PC-3 (cell line): ENCODE measurements around the gene RBFOX2. TPM values are rescaled to one million over a fixed set of nuclear protein-coding genes. Genes with fewer than 3 reads are reported as not detected.

ENCODE experiments used
- ATAC-seq: fragments of 200-7000 bp; cut with Tn5 transposase; 2 replicates; pipeline ENCODE4 v1.9.1; 2020; ENCODE audit warnings: mild to moderate bottlenecking, moderate library complexity
- BruUV-seq: library from RNA; stranded (reverse); fragments of 400-500 nt; replicated peaks from 2 replicates; lab custom pipeline; 2021; lab: Mats Ljungman, UMichigan
- CTCF ChIA-PET: fragments of 300-600 bp; sonication (Branson Sonifier 250); formaldehyde crosslinking; loops from one replicate; lab custom pipeline; 2022; ENCODE audit warnings: antibody characterized with exemption; lab: Charles Lee
- POLR2A ChIA-PET: fragments of 300-600 bp; sonication (Branson Sonifier 250); formaldehyde crosslinking; loops from one replicate; lab custom pipeline; 2022; ENCODE audit warnings: antibody characterized with exemption; ENCODE audit not compliant: unreplicated experiment; lab: Charles Lee
- DNase-seq: peaks from one replicate; pipeline ENCODE4 v3.0.0-alpha.2; 2015
- H2AFZ ChIP-seq: fragments of 300-600 bp; sonication (generic); 2 replicates; pipeline ENCODE4 v1.6.0; 2016; ENCODE audit warnings: antibody characterized with exemption, low read length
- H3F3A ChIP-seq: fragments of 300-600 bp; sonication (generic); one replicate; pipeline ENCODE4 v1.6.0; 2017; ENCODE audit warnings: antibody characterized with exemption, low read length, control low read depth, mild to moderate bottlenecking; ENCODE audit not compliant: unreplicated experiment
- H3K27ac ChIP-seq: fragments of 300-600 bp; sonication (generic); 2 replicates; pipeline ENCODE4 v1.5.1; 2016; ENCODE audit warnings: mild to moderate bottlenecking, low read length
- H3K27me3 ChIP-seq: fragments of 300-600 bp; sonication (generic); 2 replicates; pipeline ENCODE4 v1.6.1; 2016; ENCODE audit warnings: low read length, mixed read lengths
- H3K36me3 ChIP-seq: fragments of 300-600 bp; sonication (generic); 2 replicates; pipeline ENCODE4 v1.6.1; 2016; ENCODE audit warnings: low read depth, mixed run types, low read length, mixed read lengths
- H3K4me1 ChIP-seq: fragments of 300-600 bp; sonication (generic); 2 replicates; pipeline ENCODE4 v1.5.1; 2016; ENCODE audit warnings: low read length; ENCODE audit not compliant: insufficient read depth
- H3K4me2 ChIP-seq: fragments of 300-600 bp; sonication (generic); 2 replicates; pipeline ENCODE4 v1.6.0; 2016; ENCODE audit warnings: low read length
- H3K4me3 ChIP-seq: fragments of 300-600 bp; sonication (generic); 2 replicates; pipeline ENCODE4 v1.5.1; 2016; ENCODE audit warnings: mild to moderate bottlenecking, low read length, mixed read lengths
- H3K79me2 ChIP-seq: fragments of 300-600 bp; sonication (generic); 2 replicates; pipeline ENCODE4 v1.6.1; 2017; ENCODE audit warnings: low read length, mixed read lengths
- H3K9ac ChIP-seq: fragments of 300-600 bp; sonication (generic); 2 replicates; pipeline ENCODE4 v1.6.0; 2016; ENCODE audit warnings: mild to moderate bottlenecking, low read length
- H3K9me2 ChIP-seq: fragments of 300-600 bp; sonication (generic); replicated peaks from 2 replicates; pipeline ENCODE4 v1.6.1; 2016; ENCODE audit warnings: mixed run types, low read length, mixed read lengths
- H3K9me3 ChIP-seq: fragments of 300-600 bp; sonication (generic); 2 replicates; pipeline ENCODE4 v1.6.1; 2016; ENCODE audit warnings: low read length, mixed read lengths
- H4K20me1 ChIP-seq: fragments of 300-600 bp; sonication (generic); 2 replicates; pipeline ENCODE4 v1.6.1; 2016; ENCODE audit warnings: low read length, mixed read lengths
- EZH2 ChIP-seq: fragments of 300-600 bp; sonication (generic); IDR thresholded peaks from one replicate; pipeline ENCODE4 v1.6.1; 2017; ENCODE audit warnings: antibody characterized with exemption, mild to moderate bottlenecking, low read length; ENCODE audit not compliant: unreplicated experiment
- EZH2phosphoT487 ChIP-seq: fragments of 300-600 bp; sonication (generic); IDR thresholded peaks from 2 replicates; pipeline ENCODE4 v1.6.1; 2018; ENCODE audit warnings: mild to moderate bottlenecking, antibody characterized with exemption, low read length, borderline replicate concordance
- intact Hi-C: fragments of 100-400 bp; cut with micrococcal nuclease; formaldehyde crosslinking; loops from 2 replicates; pipeline ENCODE4 v1.9.0; 2023
- total RNA-seq: library from RNA; depleted of rRNA; stranded (reverse); fragments of >200 nt; gene quantifications from 2 replicates; pipeline ENCODE4 v1.2.3, GENCODE V29; 2014
- TF ChIP-seq, protein P1 (sequence below): fragments of 300-600 bp; sonication (generic); conservative IDR thresholded peaks from 2 replicates; pipeline ENCODE4 v1.5.1; 2017; ENCODE audit warnings: antibody characterized with exemption, low read depth, mild to moderate bottlenecking, low read length

Gene RBFOX2
- total RNA-seq, 1 experiment from 2014 or later, result 75.1 TPM

- H3K9me3 ChIP-seq, result no peaks in the 10 kb centered on the region
- peak overlapping the region; percentile 75; the same call in 1 of the 2 replicates for H3K9ac ChIP-seq
- peak overlapping the region; percentile 70 for H3K4me2 ChIP-seq
- H3K27ac ChIP-seq, result peak overlapping the region; percentile 97
- H3K9me2 ChIP-seq, result no peaks in the 10 kb centered on the region
- H3K36me3 ChIP-seq, result no peaks in the 10 kb centered on the region
- ATAC-seq (no peak), DNase-seq (no peak)
- peaks cover 23% of the 10 kb centered on the region for H3K4me1 ChIP-seq
- CTCF ChIA-PET, result no interaction called here
- no peaks in the 10 kb centered on the region for H4K20me1 ChIP-seq
- TF ChIP-seq, protein P1, sequence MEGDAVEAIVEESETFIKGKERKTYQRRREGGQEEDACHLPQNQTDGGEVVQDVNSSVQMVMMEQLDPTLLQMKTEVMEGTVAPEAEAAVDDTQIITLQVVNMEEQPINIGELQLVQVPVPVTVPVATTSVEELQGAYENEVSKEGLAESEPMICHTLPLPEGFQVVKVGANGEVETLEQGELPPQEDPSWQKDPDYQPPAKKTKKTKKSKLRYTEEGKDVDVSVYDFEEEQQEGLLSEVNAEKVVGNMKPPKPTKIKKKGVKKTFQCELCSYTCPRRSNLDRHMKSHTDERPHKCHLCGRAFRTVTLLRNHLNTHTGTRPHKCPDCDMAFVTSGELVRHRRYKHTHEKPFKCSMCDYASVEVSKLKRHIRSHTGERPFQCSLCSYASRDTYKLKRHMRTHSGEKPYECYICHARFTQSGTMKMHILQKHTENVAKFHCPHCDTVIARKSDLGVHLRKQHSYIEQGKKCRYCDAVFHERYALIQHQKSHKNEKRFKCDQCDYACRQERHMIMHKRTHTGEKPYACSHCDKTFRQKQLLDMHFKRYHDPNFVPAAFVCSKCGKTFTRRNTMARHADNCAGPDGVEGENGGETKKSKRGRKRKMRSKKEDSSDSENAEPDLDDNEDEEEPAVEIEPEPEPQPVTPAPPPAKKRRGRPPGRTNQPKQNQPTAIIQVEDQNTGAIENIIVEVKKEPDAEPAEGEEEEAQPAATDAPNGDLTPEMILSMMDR, result no peak
- no peak for TF ChIP-seq EZH2phosphoT487
- TF ChIP-seq EZH2, result no peak
- no TSS peak for BruUV-seq
- no peaks in the 10 kb centered on the region for H3K79me2 ChIP-seq
- H2AFZ ChIP-seq, result peak overlapping the region; percentile 76; the same call in 1 of the 2 replicates
- peak overlapping the region; percentile 26; the same call in 1 of the 2 replicates for H3K4me3 ChIP-seq
- POLR2A ChIA-PET, result no interaction called here
- intact Hi-C loops, result no loop called here
- H3F3A ChIP-seq, result no peaks in the 10 kb centered on the region
- H3K27me3 ChIP-seq, result no peaks in the 10 kb centered on the region
Measured at GRCh38 chr22:36053242-36054147, 24.9 kb upstream of the RBFOX2 start.

- intact Hi-C loops, result no loop called here
- peaks cover 23% of the 10 kb centered on the region for H3K4me1 ChIP-seq
- H3K4me3 ChIP-seq, result peak overlapping the region; percentile 26; the same call in 1 of the 2 replicates
- peak overlapping the region; percentile 97 for H3K27ac ChIP-seq
- no peaks in the 10 kb centered on the region for H3K27me3 ChIP-seq
- H3K4me2 ChIP-seq, result peak overlapping the region; percentile 70
- H3K79me2 ChIP-seq, result no peaks in the 10 kb centered on the region
- no peak for TF ChIP-seq EZH2phosphoT487
- TF ChIP-seq EZH2, result no peak
- peak overlapping the region; percentile 76 for H2AFZ ChIP-seq
- POLR2A ChIA-PET, result no interaction called here
- ATAC-seq (peak; percentile 92), DNase-seq (peak; percentile 81)
- no peaks in the 10 kb centered on the region for H3K9me2 ChIP-seq
- no TSS peak for BruUV-seq
- H3K36me3 ChIP-seq, result no peaks in the 10 kb centered on the region
- H3K9ac ChIP-seq, result peak overlapping the region; percentile 75
- no peaks in the 10 kb centered on the region for H4K20me1 ChIP-seq
- no peaks in the 10 kb centered on the region for H3K9me3 ChIP-seq
- CTCF ChIA-PET, result interaction anchor here (0.8 kb wide), 1 partner anchor 13 kb away, joined by 4 read pairs; no protein-coding TSS in a partner anchor
- H3F3A ChIP-seq, result no peaks in the 10 kb centered on the region
Measured at GRCh38 chr22:36052505-36052941, 23.9 kb upstream of the RBFOX2 start.

DNA sequence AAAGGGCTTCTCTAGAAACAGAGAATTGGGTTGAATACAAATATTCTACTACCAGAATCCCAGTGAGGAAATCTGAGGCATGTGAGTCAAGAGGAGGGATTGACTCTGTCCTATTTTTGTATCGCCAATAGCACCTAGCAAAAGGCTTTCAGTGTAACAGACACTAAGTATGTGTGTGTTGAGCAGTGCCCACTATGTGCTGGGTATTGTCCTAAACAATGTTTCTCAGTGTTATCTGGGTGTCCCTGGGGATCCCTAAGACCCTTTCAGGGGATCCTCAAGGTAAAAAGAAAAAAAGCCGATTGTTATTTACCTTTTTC lies 21.0 kb upstream of the RBFOX2 start:
- Histone ChIP-seq H3K9me2 (no peaks in the 10 kb centered on the region), H3K9me3 (no peaks in the 10 kb centered on the region), H3K27me3 (no peaks in the 10 kb centered on the region), H4K20me1 (no peaks in the 10 kb centered on the region), H3K4me3 (no peak overlapping the region), H3K4me2 (no peak overlapping the region), H3K27ac (no peak overlapping the region), H3K4me1 (peaks cover 19% of the 10 kb centered on the region), H3F3A (no peaks in the 10 kb centered on the region), H2AFZ (no peak overlapping the region), H3K36me3 (no peaks in the 10 kb centered on the region), H3K9ac (no peak overlapping the region), H3K79me2 (no peaks in the 10 kb centered on the region)
- ChIA-PET CTCF (no interaction called here), POLR2A (no interaction called here)
- no TSS peak for BruUV-seq
- TF ChIP-seq EZH2phosphoT487 (no peak), EZH2 (no peak)
- TF ChIP-seq, protein P1, result no peak
- DNase-seq, result no peak
- intact Hi-C loops, result no loop called here
- no peak for ATAC-seq
